ENCODE results near the gene DLGAP3.
"Not testable (repeated sequence)": the region's sequence is repeated elsewhere in the genome, so short reads cannot be mapped to it uniquely, and the experiment has no call there.

Gene DLGAP3

GRCh38 chr1:34827341-34827941 is 102.0 kb downstream of the DLGAP3 start:
- DNase-seq = no peak

- no peak for DNase-seq
Measured at GRCh38 chr1:34825455-34826091, 103.9 kb downstream of the DLGAP3 start.

- no peak for DNase-seq
Measured at GRCh38 chr1:34824817-34825454, 104.5 kb downstream of the DLGAP3 start.

GRCh38 chr1:34822202-34822601 is 107.2 kb downstream of the DLGAP3 start:
- no peak for DNase-seq

GRCh38 chr1:34818862-34819261 is 110.6 kb downstream of the DLGAP3 start:
- not testable (repeated sequence) for DNase-seq

GRCh38 chr1:34816778-34817177 is 112.7 kb downstream of the DLGAP3 start:
- no peak for DNase-seq

- DNase-seq = no peak
Measured at GRCh38 chr1:34816332-34816731, 113.1 kb downstream of the DLGAP3 start.
